Measurements from ENCODE around the gene USP17L15. TPM values are rescaled to one million over a fixed set of nuclear protein-coding genes. Genes with fewer than 3 reads are reported as not detected.
"Not testable (repeated sequence)": the region's sequence is repeated elsewhere in the genome, so short reads cannot be mapped to it uniquely, and the experiment has no call there.

USP17L15 gene
- total RNA-seq (2014; rRNA removed; shearing (Covaris generic)), result 0.05 TPM in 1 of 2 replicates, not detected in the other
- not detected in 2 replicates for polyA plus RNA-seq (2014; cell fraction: nucleus; rRNA removed)

- not testable (repeated sequence) for DNase-seq (ENCODE audit: extremely low read depth, low read depth)
Observed at GRCh38 chr4:9234085-9234484, at the start of gene USP17L15. USP17L15 (plus strand) TSS chr4:9234385; CDS start chr4:9234385, 0 bp downstream.

- not testable (repeated sequence) for DNase-seq (ENCODE audit: extremely low read depth, low read depth)
Observed at GRCh38 chr4:9210357-9210756, 23.8 kb upstream of the USP17L15 start, which contains the start of gene USP17L10. USP17L10 (plus strand) TSS chr4:9210657; CDS start chr4:9210657, 0 bp downstream.

- DNase-seq (ENCODE audit: extremely low read depth, low read depth), result not testable (repeated sequence)
Observed at GRCh38 chr4:9214701-9215100, 19.5 kb upstream of the USP17L15 start.

GRCh38 chr4:9215105-9215504 is 19.1 kb upstream of the USP17L15 start, which contains the start of gene USP17L11:
USP17L11 (plus strand) TSS chr4:9215405; CDS start chr4:9215405, 0 bp downstream.
- not testable (repeated sequence) for DNase-seq (ENCODE audit: extremely low read depth, low read depth)

- DNase-seq (ENCODE audit: extremely low read depth, low read depth), result not testable (repeated sequence)
Observed at GRCh38 chr4:9219852-9220251, 14.3 kb upstream of the USP17L15 start, which contains the start of gene USP17L12. USP17L12 (plus strand) TSS chr4:9220152; CDS start chr4:9220152, 0 bp downstream.

GRCh38 chr4:9224596-9224995 is 9.6 kb upstream of the USP17L15 start, which contains the start of gene USP17L13:
USP17L13 (plus strand) TSS chr4:9224896; CDS start chr4:9224896, 0 bp downstream.
- DNase-seq (ENCODE audit: extremely low read depth, low read depth), result not testable (repeated sequence)

GRCh38 chr4:9230249-9230648 is 3.9 kb upstream of the USP17L15 start:
- not testable (repeated sequence) for DNase-seq (ENCODE audit: extremely low read depth, low read depth)

- DNase-seq (ENCODE audit: extremely low read depth, low read depth), result not testable (repeated sequence)
Observed at GRCh38 chr4:9238461-9238860, 4.3 kb downstream of the USP17L15 start.

- DNase-seq (ENCODE audit: extremely low read depth, low read depth), result not testable (repeated sequence)
Observed at GRCh38 chr4:9243579-9243978, 9.4 kb downstream of the USP17L15 start, which contains the start of gene USP17L17. USP17L17 (plus strand) TSS chr4:9243879; CDS start chr4:9243879, 0 bp downstream.

- not testable (repeated sequence) for DNase-seq (ENCODE audit: extremely low read depth, low read depth)
Observed at GRCh38 chr4:9247953-9248680, 13.9 kb downstream of the USP17L15 start, which contains the start of gene USP17L18. USP17L18 (plus strand) TSS chr4:9248630; CDS start chr4:9248630, 0 bp downstream.

- DNase-seq (ENCODE audit: extremely low read depth, low read depth), result not testable (repeated sequence)
Observed at GRCh38 chr4:9253078-9253477, 18.9 kb downstream of the USP17L15 start, which contains the start of gene USP17L19. USP17L19 (plus strand) TSS chr4:9253378; CDS start chr4:9253378, 0 bp downstream.

GRCh38 chr4:9257824-9258223 is 23.6 kb downstream of the USP17L15 start, which contains the start of gene USP17L20:
USP17L20 (plus strand) TSS chr4:9258124; CDS start chr4:9258124, 0 bp downstream.
- not testable (repeated sequence) for DNase-seq (ENCODE audit: extremely low read depth, low read depth)

GRCh38 chr4:9262572-9262971 is 28.4 kb downstream of the USP17L15 start, which contains the start of gene USP17L21:
USP17L21 (plus strand) TSS chr4:9262872; CDS start chr4:9262872, 0 bp downstream.
- DNase-seq (ENCODE audit: extremely low read depth, low read depth), result not testable (repeated sequence)

- DNase-seq (ENCODE audit: extremely low read depth, low read depth), result not testable (repeated sequence)
Observed at GRCh38 chr4:9267319-9267718, 33.1 kb downstream of the USP17L15 start, which contains the start of gene USP17L22. USP17L22 (plus strand) TSS chr4:9267619; CDS start chr4:9267619, 0 bp downstream.

GRCh38 chr4:9271719-9272118 is 37.5 kb downstream of the USP17L15 start:
- DNase-seq (ENCODE audit: extremely low read depth, low read depth), result not testable (repeated sequence)

Other genes starting within 250 kb of the USP17L15 start
- gene FAM90A26, start 64.0 kb upstream of the USP17L15 start, total RNA-seq (2014; rRNA removed; shearing (Covaris generic)), result not detected in 2 replicates
- not detected in 2 replicates for gene USP17L10, start 23.7 kb upstream of the USP17L15 start, total RNA-seq (2014; rRNA removed; shearing (Covaris generic))
- gene USP17L11, start 19.0 kb upstream of the USP17L15 start, total RNA-seq (2014; rRNA removed; shearing (Covaris generic)), result not detected in 2 replicates
- gene USP17L12, start 14.2 kb upstream of the USP17L15 start, total RNA-seq (2014; rRNA removed; shearing (Covaris generic)), result not detected in 2 replicates
- not detected in 2 replicates for gene USP17L13, start 9.5 kb upstream of the USP17L15 start, total RNA-seq (2014; rRNA removed; shearing (Covaris generic))
- not detected in 2 replicates for gene USP17L17, start 9.5 kb downstream of the USP17L15 start, total RNA-seq (2014; rRNA removed; shearing (Covaris generic))
- not detected in 2 replicates for gene USP17L18, start 14.2 kb downstream of the USP17L15 start, total RNA-seq (2014; rRNA removed; shearing (Covaris generic))
- gene USP17L19, start 19.0 kb downstream of the USP17L15 start, total RNA-seq (2014; rRNA removed; shearing (Covaris generic)), result not detected in 2 replicates
- gene USP17L20, start 23.7 kb downstream of the USP17L15 start, total RNA-seq (2014; rRNA removed; shearing (Covaris generic)), result not detected in 2 replicates
- gene USP17L21, start 28.5 kb downstream of the USP17L15 start, total RNA-seq (2014; rRNA removed; shearing (Covaris generic)), result not detected in 2 replicates
- not detected in 2 replicates for gene USP17L22, start 33.2 kb downstream of the USP17L15 start, total RNA-seq (2014; rRNA removed; shearing (Covaris generic))
- gene USP17L24, start 90.8 kb downstream of the USP17L15 start, total RNA-seq (2014; rRNA removed; shearing (Covaris generic)), result not detected in 2 replicates
- not detected in 2 replicates for gene USP17L25, start 95.5 kb downstream of the USP17L15 start, total RNA-seq (2014; rRNA removed; shearing (Covaris generic))
- not detected in 2 replicates for gene USP17L26, start 100.3 kb downstream of the USP17L15 start, total RNA-seq (2014; rRNA removed; shearing (Covaris generic))
- not detected in 2 replicates for gene USP17L5, start 105.0 kb downstream of the USP17L15 start, total RNA-seq (2014; rRNA removed; shearing (Covaris generic))
- gene USP17L27, start 109.8 kb downstream of the USP17L15 start, total RNA-seq (2014; rRNA removed; shearing (Covaris generic)), result not detected in 2 replicates
- gene USP17L28, start 114.5 kb downstream of the USP17L15 start, total RNA-seq (2014; rRNA removed; shearing (Covaris generic)), result not detected in 2 replicates
- not detected in 2 replicates for gene USP17L29, start 119.3 kb downstream of the USP17L15 start, total RNA-seq (2014; rRNA removed; shearing (Covaris generic))
- not detected in 2 replicates for gene USP17L30, start 128.7 kb downstream of the USP17L15 start, total RNA-seq (2014; rRNA removed; shearing (Covaris generic))
- gene DEFB131A, start 210.0 kb downstream of the USP17L15 start, total RNA-seq (2014; rRNA removed; shearing (Covaris generic)), result not detected in 2 replicates